SK-N-MC (cell line): ENCODE results near the gene AP1S1.

Experiments used
- EZH2 ChIP-seq: fragments of 200-600 bp; sonication (generic); IDR thresholded peaks from one replicate; pipeline ENCODE4 v1.6.1; 2017; ENCODE audit warnings: antibody characterized with exemption
- FOXP2 ChIP-seq: optimal IDR thresholded peaks from 2 replicates; pipeline ENCODE3; 2011; ENCODE audit warnings: mild to moderate bottlenecking, moderate library complexity; ENCODE audit not compliant: insufficient read depth; ENCODE audit errors: extremely low read length, control extremely low read depth
- POLR2AphosphoS5 ChIP-seq: IDR thresholded peaks from 2 replicates; pipeline ENCODE4 v1.6.1; 2012; ENCODE audit warnings: mild to moderate bottlenecking, low read depth, low read length, borderline replicate concordance

GRCh38 chr7:101116898-101117297 is 37.4 kb upstream of the AP1S1 start:
- TF ChIP-seq EZH2 (no peak), POLR2AphosphoS5 (no peak), FOXP2 (no peak)
